ENCODE data around the gene F8. TPM values are rescaled to one million over a fixed set of nuclear protein-coding genes. Genes with fewer than 3 reads are reported as not detected.
A peak's percentile ranks its signal among the peaks of the same experiment; 100 is the strongest.

Gene F8
- total and polyA plus RNA-seq, 7 donors = 13.5 to 31.7 (median 17.6) TPM

DNA sequence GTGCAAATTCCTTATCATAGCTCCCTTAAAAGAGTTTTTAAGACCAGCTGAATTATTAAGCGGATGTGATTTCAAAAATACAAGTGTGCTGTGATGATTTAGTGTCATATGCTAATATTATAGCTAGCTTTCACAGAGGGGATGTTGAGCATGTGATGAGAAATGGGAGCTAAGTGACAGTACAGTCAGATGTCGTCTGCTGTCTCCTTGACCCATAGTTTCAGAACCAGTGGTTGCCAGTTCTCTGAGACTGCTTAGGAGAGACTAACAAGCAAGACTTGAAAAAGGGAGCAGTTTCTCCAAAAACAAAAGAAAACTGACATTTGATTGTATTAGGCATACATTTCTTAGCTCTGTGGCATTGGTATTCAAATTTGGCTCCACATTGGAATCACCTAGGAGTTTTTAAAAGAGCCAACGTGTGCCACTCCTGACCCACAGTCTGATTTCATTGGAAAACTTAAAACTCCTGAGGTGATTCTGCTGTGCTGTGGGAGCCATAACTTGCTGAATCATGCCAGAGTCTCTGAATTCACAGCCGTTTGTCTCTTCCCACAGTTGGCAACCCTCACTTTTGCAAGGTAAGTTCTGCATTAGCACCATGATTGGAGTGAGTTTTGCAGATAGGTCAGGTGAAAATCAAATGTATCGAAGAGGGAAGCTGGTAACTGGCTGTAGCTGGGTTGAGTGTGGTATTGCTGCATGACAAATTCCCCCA, 24.4 kb upstream of the F8 start:
- H3K27me3 ChIP-seq (ENCODE audit: insufficient read depth in 3 of 3, low read length in 2 of 3) = no peaks in the 10 kb centered on the region
- intact Hi-C loops (cut with DNase I) = no loop called here
- DNase-seq (no peak), ATAC-seq (peak; percentile 68 to 82 (median 70))
- WGBS, 3 donors = 46 to 63% (median 47%) methylated on average over 5 of the region's 5 CpGs
- H3K4me1 ChIP-seq = peaks cover 22% of the 10 kb centered on the region
- H3K36me3 ChIP-seq (ENCODE audit: insufficient read depth in 1 of 2, low read depth in 1 of 2) = peaks cover 0 to 6% of the 10 kb centered on the region in 2 donors
- H3K9me3 ChIP-seq = no peaks in the 10 kb centered on the region
- TF ChIP-seq, protein P1, sequence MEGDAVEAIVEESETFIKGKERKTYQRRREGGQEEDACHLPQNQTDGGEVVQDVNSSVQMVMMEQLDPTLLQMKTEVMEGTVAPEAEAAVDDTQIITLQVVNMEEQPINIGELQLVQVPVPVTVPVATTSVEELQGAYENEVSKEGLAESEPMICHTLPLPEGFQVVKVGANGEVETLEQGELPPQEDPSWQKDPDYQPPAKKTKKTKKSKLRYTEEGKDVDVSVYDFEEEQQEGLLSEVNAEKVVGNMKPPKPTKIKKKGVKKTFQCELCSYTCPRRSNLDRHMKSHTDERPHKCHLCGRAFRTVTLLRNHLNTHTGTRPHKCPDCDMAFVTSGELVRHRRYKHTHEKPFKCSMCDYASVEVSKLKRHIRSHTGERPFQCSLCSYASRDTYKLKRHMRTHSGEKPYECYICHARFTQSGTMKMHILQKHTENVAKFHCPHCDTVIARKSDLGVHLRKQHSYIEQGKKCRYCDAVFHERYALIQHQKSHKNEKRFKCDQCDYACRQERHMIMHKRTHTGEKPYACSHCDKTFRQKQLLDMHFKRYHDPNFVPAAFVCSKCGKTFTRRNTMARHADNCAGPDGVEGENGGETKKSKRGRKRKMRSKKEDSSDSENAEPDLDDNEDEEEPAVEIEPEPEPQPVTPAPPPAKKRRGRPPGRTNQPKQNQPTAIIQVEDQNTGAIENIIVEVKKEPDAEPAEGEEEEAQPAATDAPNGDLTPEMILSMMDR (IDR thresholded peaks at IDR 0.05) = no peak
- H3K27ac ChIP-seq = peak overlapping the region; percentile 81
- H3K4me3 ChIP-seq = peak overlapping the region; percentile 31

DNA sequence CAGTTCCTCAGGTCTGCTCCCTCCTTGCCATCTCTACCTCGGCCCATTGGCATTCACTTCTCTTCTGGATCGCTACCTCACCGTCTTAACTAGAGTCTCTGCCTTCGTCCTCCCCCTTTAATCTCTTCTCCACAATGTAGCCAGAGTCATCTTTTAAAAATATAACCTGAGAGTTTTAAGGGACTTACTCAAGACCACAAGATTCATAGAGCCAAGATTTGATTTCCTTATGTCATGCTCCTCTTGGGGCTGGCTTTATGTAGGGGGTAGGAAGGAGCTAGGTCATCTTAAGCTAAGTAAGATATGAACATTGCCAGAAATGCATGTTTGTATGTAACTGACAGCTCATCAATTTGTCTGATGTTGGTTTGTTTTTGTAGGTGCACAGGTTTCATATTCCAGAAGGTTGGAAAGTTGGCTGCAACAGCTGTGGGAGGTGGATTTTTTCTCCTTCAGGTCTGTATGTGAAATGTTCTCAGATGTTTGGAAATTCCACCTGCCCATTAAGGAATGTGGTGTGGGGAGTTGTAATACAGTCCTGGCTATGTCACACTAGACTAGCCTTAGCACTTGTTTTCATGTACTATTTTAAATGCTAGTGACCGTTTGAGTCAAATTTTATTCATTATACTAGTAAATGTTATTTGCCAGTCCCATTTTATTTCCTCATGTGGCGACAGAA, 23.7 kb upstream of the F8 start:
- H3K27ac ChIP-seq = peak overlapping the region; percentile 81
- peaks cover 22% of the 10 kb centered on the region for H3K4me1 ChIP-seq
- H3K36me3 ChIP-seq (ENCODE audit: insufficient read depth in 1 of 2, low read depth in 1 of 2) = no peaks in the 10 kb centered on the region
- intact Hi-C loops (cut with DNase I) = no loop called here
- 42 to 72% (median 47%) methylated on average over 6 of the region's 6 CpGs for WGBS, 3 donors
- DNase-seq = no peak
- ATAC-seq = peak; percentile 70 to 84 (median 80)
- no peak overlapping the region for H3K4me3 ChIP-seq
- TF ChIP-seq, protein P1 (IDR thresholded peaks at IDR 0.05) = no peak
- no peaks in the 10 kb centered on the region for H3K27me3 ChIP-seq (ENCODE audit: insufficient read depth in 3 of 3, low read length in 2 of 3)
- no peaks in the 10 kb centered on the region for H3K9me3 ChIP-seq

DNA sequence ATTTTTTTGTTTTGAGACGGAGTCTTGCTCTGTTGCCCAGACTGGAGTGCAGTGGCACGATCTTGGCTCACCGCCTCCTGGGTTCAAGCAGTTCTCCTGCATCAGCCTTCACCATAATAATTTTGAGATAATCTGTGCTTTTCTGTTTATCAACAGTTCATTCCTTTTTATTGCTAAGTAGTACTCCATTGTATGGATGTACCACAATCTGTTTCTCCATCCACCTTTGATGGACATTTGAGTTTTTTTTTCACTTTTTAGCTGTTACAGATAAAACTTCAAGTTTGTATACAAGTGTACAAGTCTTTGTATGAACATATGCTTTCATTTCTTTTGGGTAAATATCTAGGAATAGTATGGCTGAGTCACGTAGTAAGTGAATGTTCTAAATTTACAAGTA, 13.2 kb upstream of the F8 start:
- no peak for DNase-seq
- H3K9me3 ChIP-seq = peaks cover 6% of the 10 kb centered on the region
- H3K27ac ChIP-seq = no peak overlapping the region
- intact Hi-C loops (cut with DNase I) = no loop called here
- ATAC-seq = no peak
- H3K4me3 ChIP-seq = no peak overlapping the region
- no peaks in the 10 kb centered on the region for H3K4me1 ChIP-seq
- peaks cover 0 to 14% of the 10 kb centered on the region in 2 donors for H3K36me3 ChIP-seq (ENCODE audit: insufficient read depth in 1 of 2, low read depth in 1 of 2)
- TF ChIP-seq, protein P1 (IDR thresholded peaks at IDR 0.05) = no peak
- WGBS, 3 donors = 86 to 97% (median 89%) methylated on average over 4 of the region's 4 CpGs
- H3K27me3 ChIP-seq (ENCODE audit: insufficient read depth in 3 of 3, low read length in 2 of 3) = no peaks in the 10 kb centered on the region

DNA sequence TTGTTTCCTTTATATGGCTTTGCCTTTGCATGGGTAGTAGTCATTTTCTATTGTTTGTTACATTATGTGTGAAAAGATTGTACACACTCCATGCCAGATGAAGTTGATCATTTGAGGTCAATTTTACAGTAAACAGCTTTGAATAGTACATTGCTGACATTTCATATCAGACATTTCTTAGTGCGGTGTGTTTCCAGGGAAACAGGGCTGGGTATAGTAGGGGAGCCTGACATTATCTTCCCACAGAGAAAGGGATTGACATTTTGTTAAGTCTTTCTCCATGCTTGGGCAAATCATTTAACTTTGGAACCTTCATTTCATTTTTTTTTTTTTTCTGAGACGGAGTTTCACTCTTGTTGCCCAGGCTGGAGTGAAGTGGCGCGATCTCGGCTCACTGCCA, 9.1 kb upstream of the F8 start:
- DNase-seq (no peak), ATAC-seq (no peak)
- Histone ChIP-seq H3K9me3 (peaks cover 6% of the 10 kb centered on the region), H3K4me3 (no peak overlapping the region), H3K4me1 (no peaks in the 10 kb centered on the region), H3K36me3 (ENCODE audit: insufficient read depth in 1 of 2, low read depth in 1 of 2) (peaks cover 0 to 14% of the 10 kb centered on the region in 2 donors), H3K27me3 (ENCODE audit: insufficient read depth in 3 of 3, low read length in 2 of 3) (no peaks in the 10 kb centered on the region), H3K27ac (no peak overlapping the region)
- 75 to 88% (median 82%) methylated on average over 4 to 5 of the region's 5 CpGs for WGBS, 3 donors
- TF ChIP-seq, protein P1 (IDR thresholded peaks at IDR 0.05) = no peak
- intact Hi-C loops (cut with DNase I) = no loop called here

All from psoas muscle (tissue), 8 donors.